HepG2 (cell line): ENCODE results near the gene GDF11. TPM values are rescaled to one million over a fixed set of nuclear protein-coding genes. Genes with fewer than 3 reads are reported as not detected.

Experiments
- ATAC-seq: fragments of 200-7000 bp; cut with Tn5 transposase; 3 replicates; pipeline ENCODE4 v1.9.1; 2020; ENCODE audit warnings: mild to moderate bottlenecking, moderate library complexity
- BruUV-seq: library from RNA; stranded (reverse); fragments of 400-500 nt; replicated peaks from 2 replicates; lab custom pipeline; 2021; lab: Mats Ljungman, UMichigan
- CTCF ChIA-PET: fragments of 300-600 bp; formaldehyde crosslinking; extraction: SDS; loops from one replicate; lab custom pipeline; 2021; ENCODE audit warnings: low total read pairs, inconsistent platforms, low intra/inter-chr PET ratio; lab: Yijun Ruan, JAX
- POLR2A ChIA-PET: fragments of 350-600 bp; sonication (Branson Sonifier 250); formaldehyde crosslinking; loops from one replicate; lab custom pipeline; 2020; ENCODE audit warnings: antibody characterized with exemption, inconsistent platforms; lab: Yijun Ruan, JAX
- DNase-seq: peaks from one replicate; pipeline ENCODE4 v3.0.0-alpha.2; 2015; ENCODE audit warnings: low spot score
- FAIRE-seq: peaks from 3 replicates; lab custom pipeline; 2011; peaks lifted over from hg19 to GRCh38; lab: Jason Lieb, UNC
- H2AFZ ChIP-seq: one replicate; pipeline ENCODE4 v1.6.1; 2011; ENCODE audit warnings: low read length, inconsistent platforms
- H3K27ac ChIP-seq: fragments of 300-600 bp; 3 replicates; pipeline ENCODE4 v1.8.0; 2011; ENCODE audit warnings: mixed run types, mild to moderate bottlenecking, mixed read lengths, low read length, inconsistent platforms; ENCODE audit not compliant: insufficient read depth; ENCODE audit errors: extremely low read length
- H3K27me3 ChIP-seq, 2 experiments: fragments of 200-600 bp in 1 of 2; 2 replicates in 1 of 2; 3 replicates in 1 of 2; pipeline versions ENCODE4 v1.6.0 to v1.8.0; 2011; ENCODE audit warnings: low read length in 2 of 2, mild to moderate bottlenecking in 2 of 2, moderate library complexity in 2 of 2, inconsistent platforms in 1 of 2; ENCODE audit not compliant: insufficient read depth in 2 of 2, control insufficient read depth in 1 of 2
- H3K36me3 ChIP-seq, 2 experiments: fragments of 200-600 bp in 1 of 2; replicated peaks in 1 of 2; 2 replicates in 1 of 2; 3 replicates in 1 of 2; pipeline versions ENCODE4 v1.5.1 to v1.8.0; 2011; ENCODE audit warnings: low read length in 2 of 2, inconsistent platforms in 1 of 2; ENCODE audit not compliant: insufficient read depth in 2 of 2, control insufficient read depth in 1 of 2
- H3K4me1 ChIP-seq: 2 replicates; pipeline ENCODE4 v1.5.1; 2012; ENCODE audit warnings: low read length, inconsistent platforms; ENCODE audit not compliant: insufficient read depth
- H3K4me2 ChIP-seq: 2 replicates; pipeline ENCODE4 v1.6.0; 2011; ENCODE audit warnings: low read depth, low read length, inconsistent platforms
- H3K4me3 ChIP-seq, 3 experiments: fragments of 200-600 bp in 1 of 3; sonication (generic), shearing (Covaris generic) in 1 of 3; replicated peaks in 1 of 3; 2 replicates each; pipeline ENCODE4 v1.5.1; 2011 to 2016; ENCODE audit warnings: low read length in 3 of 3, inconsistent platforms in 2 of 3, low read depth in 2 of 3, mild to moderate bottlenecking in 2 of 3, control low read depth in 1 of 3, mixed read lengths in 1 of 3; ENCODE audit not compliant: insufficient read depth in 1 of 3
- H3K79me2 ChIP-seq: one replicate; pipeline ENCODE4 v1.6.1; 2011; ENCODE audit warnings: low read length, inconsistent platforms; ENCODE audit not compliant: insufficient read depth
- H3K9ac ChIP-seq: 2 replicates; pipeline ENCODE4 v1.6.0; 2011; ENCODE audit warnings: mild to moderate bottlenecking, low read depth, low read length, inconsistent platforms; ENCODE audit not compliant: insufficient read depth
- H3K9me3 ChIP-seq: 2 replicates; pipeline ENCODE4 v1.5.1; 2012; ENCODE audit warnings: mild to moderate bottlenecking, low read length
- H4K20me1 ChIP-seq: 2 replicates; pipeline ENCODE4 v1.6.0; 2011; ENCODE audit warnings: inconsistent platforms, mild to moderate bottlenecking, low read length, moderate library complexity; ENCODE audit not compliant: insufficient read depth
- ATF7 ChIP-seq, 2 experiments: fragments of 450-650 bp in 1 of 2; sonication (generic) in 1 of 2; formaldehyde crosslinking in 1 of 2; IDR thresholded peaks; 2 replicates each; pipeline versions ENCODE4 v1.4.0 to v1.6.1; 2016 to 2020; ENCODE audit warnings: antibody characterized with exemption in 1 of 2, mild to moderate bottlenecking in 1 of 2, missing genetic modification reagents in 1 of 2
- CREB1 ChIP-seq, 2 experiments: fragments of 450-650 bp in 1 of 2; IDR thresholded peaks; 2 replicates each; pipeline ENCODE4 v1.6.1; 2016 to 2017; ENCODE audit warnings: control low read depth in 1 of 2, mild to moderate bottlenecking in 1 of 2, missing compliant biosample characterization in 1 of 2, missing genetic modification characterization in 1 of 2
- IRF2 ChIP-seq: IDR thresholded peaks from 2 replicates; pipeline ENCODE4 v1.6.1; 2018; ENCODE audit warnings: missing genetic modification reagents, missing compliant biosample characterization
- MEIS2 ChIP-seq: sonication (generic); formaldehyde crosslinking; IDR thresholded peaks from 2 replicates; pipeline ENCODE4 v1.9.0; 2021; ENCODE audit warnings: mild to moderate bottlenecking, missing genetic modification reagents
- ZNF564 ChIP-seq: sonication (generic); formaldehyde crosslinking; IDR thresholded peaks from 2 replicates; pipeline ENCODE4 v1.8.1; 2023; ENCODE audit warnings: mild to moderate bottlenecking, missing genetic modification reagents
- ZNF597 ChIP-seq: sonication (generic); formaldehyde crosslinking; IDR thresholded peaks from 2 replicates; pipeline ENCODE4 v1.5.0; 2020; ENCODE audit warnings: missing genetic modification reagents
- ZNF724P ChIP-seq: sonication (generic); formaldehyde crosslinking; IDR thresholded peaks from 2 replicates; pipeline ENCODE4 v1.8.0; 2022; ENCODE audit warnings: missing genetic modification reagents, borderline replicate concordance
- WGBS: methylation state at CpG from one replicate; pipeline ENCODE4 v1.1.6; 2017; ENCODE audit warnings: low lambda C conversion rate; 5-methylcytosine and 5-hydroxymethylcytosine counted together
- in situ Hi-C: cut with HindIII; loops from 2 replicates; pipeline ENCODE4 v1.10.0; 2017; ENCODE audit warnings: low pct_unique_long_range_greater_than_20kb; ENCODE audit not compliant: extremely low pct_ligation_motif_present
- intact Hi-C: fragments of 100-400 bp; cut with micrococcal nuclease; formaldehyde crosslinking; loops from one replicate; pipeline ENCODE4 v1.10.0; 2022; ENCODE audit not compliant: unreplicated experiment
- polyA plus RNA-seq, 8 experiments: library from polyadenylated mRNA; depleted of rRNA in 3 of 8; stranded (reverse) in 7 of 8; unstranded in 1 of 8; fragments of >200 nt; fragmentation: Illumina TruSeq in 4 of 8; extraction: Trizol in 4 of 8; gene quantifications; 2 replicates each; pipeline versions ENCODE4 v1.2.1 to v1.2.3, GENCODE V29; 2011 to 2016; ENCODE audit warnings: low read depth in 4 of 8, missing spikeins in 1 of 8, mixed read lengths in 1 of 8; ENCODE audit not compliant: insufficient read depth in 1 of 8
- total RNA-seq, 5 experiments: library from RNA; depleted of rRNA; stranded (reverse); fragments of >200 nt; fragmentation: Illumina TruSeq; extraction: Trizol; gene quantifications; 2 replicates each; pipeline ENCODE4 v1.2.3, GENCODE V29; 2016; ENCODE audit warnings: low read depth in 1 of 5

GDF11 gene
- total and polyA plus RNA-seq, 2 of the 13 experiments (the other 11 are each of a cell fraction or from before 2014, with no cell fraction given), result 0.63 to 1.5 TPM

GRCh38 chr12:55703901-55704761, 38.8 kb upstream of the GDF11 start:
- Histone ChIP-seq H3K36me3 (no peaks in the 10 kb centered on the region), H3K79me2 (no peaks in the 10 kb centered on the region), H2AFZ (no peak overlapping the region), H3K4me3 (no peak overlapping the region), H3K9me3 (no peaks in the 10 kb centered on the region), H3K4me2 (no peak overlapping the region), H3K9ac (no peak overlapping the region), H4K20me1 (no peaks in the 10 kb centered on the region), H3K4me1 (peaks cover 87% of the 10 kb centered on the region), H3K27me3 (peaks cover 6 to 47% of the 10 kb centered on the region in 2 experiments; a peak in 4 of 5 replicates), H3K27ac (no peak overlapping the region)
- FAIRE-seq (no peak), DNase-seq (no peak), ATAC-seq (no peak)
- ChIA-PET POLR2A (interaction anchor here (1.0 to 3.4 kb wide), 3 partner anchors 11 to 23 kb away, joined by 3 to 14 read pairs (median 4); partner anchors contain the start of gene BLOC1S1), CTCF (no interaction called here)
- TF ChIP-seq CREB1 (IDR thresholded peaks at IDR 0.05), result peak; percentile 86
- TF ChIP-seq CREB1 (CRISPR knock-in tag; IDR thresholded peaks at IDR 0.05), result no peak
- no peak for TF ChIP-seq MEIS2 (CRISPR knock-in tag)
- TF ChIP-seq IRF2 (CRISPR knock-in tag), result no peak
- no peak for TF ChIP-seq ZNF724P (CRISPR knock-in tag)
- peak; percentile 62 for TF ChIP-seq ATF7 (IDR thresholded peaks at IDR 0.05)
- no peak for TF ChIP-seq ATF7 (CRISPR knock-in tag; IDR thresholded peaks at IDR 0.05)
- TF ChIP-seq ZNF564 (CRISPR knock-in tag), result no peak
- TF ChIP-seq ZNF597 (CRISPR knock-in tag), result no peak
- no TSS peak for BruUV-seq
- in situ Hi-C loops (no loop called here), intact Hi-C loops (no loop called here)
- 51% methylated on average over 6 of the region's 6 CpGs for WGBS
